ENCODE data around the gene RCAN3.
"Not testable (repeated sequence)": the region's sequence is repeated elsewhere in the genome, so short reads cannot be mapped to it uniquely, and the experiment has no call there.

RCAN3 gene

GRCh38 chr1:24472527-24473251, 29.9 kb upstream of the RCAN3 start:
- in situ Hi-C loops (cut with HindIII; ENCODE audit: low pct_unique_long_range_greater_than_20kb, low sequenced_read_pairs), result no loop called here
- TF ChIP-seq JUND (IDR thresholded peaks at IDR 0.05; ENCODE audit: low read depth), result no peak
- DNase-seq (ENCODE audit: low read depth in 1 of 2, low spot score in 1 of 2), result peak in 1 of 2 experiments; percentile 72

GRCh38 chr1:24474193-24474592, 28.4 kb upstream of the RCAN3 start:
- DNase-seq (ENCODE audit: low read depth in 1 of 2, low spot score in 1 of 2), result no peak
- no peak for TF ChIP-seq JUND (IDR thresholded peaks at IDR 0.05; ENCODE audit: low read depth)
- in situ Hi-C loops (cut with HindIII; ENCODE audit: low pct_unique_long_range_greater_than_20kb, low sequenced_read_pairs), result no loop called here

- in situ Hi-C loops (cut with HindIII; ENCODE audit: low pct_unique_long_range_greater_than_20kb, low sequenced_read_pairs), result no loop called here
- no peak for DNase-seq (ENCODE audit: low read depth in 1 of 2, low spot score in 1 of 2)
- TF ChIP-seq JUND (IDR thresholded peaks at IDR 0.05; ENCODE audit: low read depth), result no peak
Measured at GRCh38 chr1:24475700-24476099, 26.9 kb upstream of the RCAN3 start.

- in situ Hi-C loops (cut with HindIII; ENCODE audit: low pct_unique_long_range_greater_than_20kb, low sequenced_read_pairs), result no loop called here
- no peak for TF ChIP-seq JUND (IDR thresholded peaks at IDR 0.05; ENCODE audit: low read depth)
- no peak for DNase-seq (ENCODE audit: low read depth in 1 of 2, low spot score in 1 of 2)
Measured at GRCh38 chr1:24476571-24476970, 26.1 kb upstream of the RCAN3 start.

GRCh38 chr1:24477309-24477708, 25.3 kb upstream of the RCAN3 start:
- no peak for DNase-seq (ENCODE audit: low read depth in 1 of 2, low spot score in 1 of 2)
- in situ Hi-C loops (cut with HindIII; ENCODE audit: low pct_unique_long_range_greater_than_20kb, low sequenced_read_pairs), result no loop called here
- TF ChIP-seq JUND (IDR thresholded peaks at IDR 0.05; ENCODE audit: low read depth), result no peak

GRCh38 chr1:24481101-24481500, 21.5 kb upstream of the RCAN3 start:
- no peak for TF ChIP-seq JUND (IDR thresholded peaks at IDR 0.05; ENCODE audit: low read depth)
- in situ Hi-C loops (cut with HindIII; ENCODE audit: low pct_unique_long_range_greater_than_20kb, low sequenced_read_pairs), result no loop called here
- no peak for DNase-seq (ENCODE audit: low read depth in 1 of 2, low spot score in 1 of 2)

GRCh38 chr1:24481843-24482610, 20.6 kb upstream of the RCAN3 start:
- no peak for TF ChIP-seq JUND (IDR thresholded peaks at IDR 0.05; ENCODE audit: low read depth)
- no peak for DNase-seq (ENCODE audit: low read depth in 1 of 2, low spot score in 1 of 2)
- in situ Hi-C loops (cut with HindIII; ENCODE audit: low pct_unique_long_range_greater_than_20kb, low sequenced_read_pairs), result no loop called here

GRCh38 chr1:24483441-24483840, 19.2 kb upstream of the RCAN3 start:
- DNase-seq (ENCODE audit: low read depth in 1 of 2, low spot score in 1 of 2), result no peak
- no peak for TF ChIP-seq JUND (IDR thresholded peaks at IDR 0.05; ENCODE audit: low read depth)
- in situ Hi-C loops (cut with HindIII; ENCODE audit: low pct_unique_long_range_greater_than_20kb, low sequenced_read_pairs), result no loop called here

GRCh38 chr1:24484199-24484598, 18.4 kb upstream of the RCAN3 start:
- no peak for TF ChIP-seq JUND (IDR thresholded peaks at IDR 0.05; ENCODE audit: low read depth)
- peak in 1 of 2 experiments; percentile 16 for DNase-seq (ENCODE audit: low read depth in 1 of 2, low spot score in 1 of 2)
- in situ Hi-C loops (cut with HindIII; ENCODE audit: low pct_unique_long_range_greater_than_20kb, low sequenced_read_pairs), result no loop called here

GRCh38 chr1:24486331-24487065, 16.1 kb upstream of the RCAN3 start:
- in situ Hi-C loops (cut with HindIII; ENCODE audit: low pct_unique_long_range_greater_than_20kb, low sequenced_read_pairs), result no loop called here
- no peak for DNase-seq (ENCODE audit: low read depth in 1 of 2, low spot score in 1 of 2)
- TF ChIP-seq JUND (IDR thresholded peaks at IDR 0.05; ENCODE audit: low read depth), result no peak

- TF ChIP-seq JUND (IDR thresholded peaks at IDR 0.05; ENCODE audit: low read depth), result no peak
- in situ Hi-C loops (cut with HindIII; ENCODE audit: low pct_unique_long_range_greater_than_20kb, low sequenced_read_pairs), result no loop called here
- no peak for DNase-seq (ENCODE audit: low read depth in 1 of 2, low spot score in 1 of 2)
Measured at GRCh38 chr1:24487455-24487854, 15.2 kb upstream of the RCAN3 start.

GRCh38 chr1:24488159-24488558, 14.5 kb upstream of the RCAN3 start:
- in situ Hi-C loops (cut with HindIII; ENCODE audit: low pct_unique_long_range_greater_than_20kb, low sequenced_read_pairs); DNase-seq (ENCODE audit: low read depth in 1 of 2, low spot score in 1 of 2): not testable (repeated sequence)

GRCh38 chr1:24489674-24490073, 13.0 kb upstream of the RCAN3 start:
- DNase-seq (ENCODE audit: low read depth in 1 of 2, low spot score in 1 of 2), result no peak
- in situ Hi-C loops (cut with HindIII; ENCODE audit: low pct_unique_long_range_greater_than_20kb, low sequenced_read_pairs), result no loop called here
- TF ChIP-seq JUND (IDR thresholded peaks at IDR 0.05; ENCODE audit: low read depth), result no peak
